IPS DF 4.7 (cell line): ENCODE measurements around the gene ASTN2.

ENCODE experiments used
- DNase-seq: peaks from one replicate; pipeline ENCODE4 v3.0.0-alpha.2; 2013; ENCODE audit warnings: low spot score; ENCODE audit errors: extremely low read depth

The ASTN2 gene

GRCh38 chr9:116409129-116409528 is 1005.7 kb downstream of the ASTN2 start:
- DNase-seq = no peak

- DNase-seq = no peak
Observed at GRCh38 chr9:116406469-116406868, 1008.4 kb downstream of the ASTN2 start.

- DNase-seq = no peak
Observed at GRCh38 chr9:116405321-116405720, 1009.5 kb downstream of the ASTN2 start.

GRCh38 chr9:116404228-116404627 is 1010.6 kb downstream of the ASTN2 start:
- no peak for DNase-seq

GRCh38 chr9:116403171-116403570 is 1011.7 kb downstream of the ASTN2 start:
- no peak for DNase-seq

GRCh38 chr9:116395699-116396037 is 1019.2 kb downstream of the ASTN2 start:
- no peak for DNase-seq

GRCh38 chr9:116394894-116395698 is 1019.8 kb downstream of the ASTN2 start:
- no peak for DNase-seq

GRCh38 chr9:116394070-116394469 is 1020.8 kb downstream of the ASTN2 start:
- no peak for DNase-seq

- DNase-seq = no peak
Observed at GRCh38 chr9:116393198-116393597, 1021.7 kb downstream of the ASTN2 start.

- DNase-seq = no peak
Observed at GRCh38 chr9:116391306-116391900, 1023.5 kb downstream of the ASTN2 start.

GRCh38 chr9:116390303-116391228 is 1024.3 kb downstream of the ASTN2 start:
- DNase-seq = no peak

- no peak for DNase-seq
Observed at GRCh38 chr9:116389541-116390302, 1025.1 kb downstream of the ASTN2 start.

- no peak for DNase-seq
Observed at GRCh38 chr9:116387934-116388698, 1026.7 kb downstream of the ASTN2 start.

- no peak for DNase-seq
Observed at GRCh38 chr9:116383936-116384335, 1030.9 kb downstream of the ASTN2 start.

- DNase-seq = no peak
Observed at GRCh38 chr9:116383133-116383532, 1031.7 kb downstream of the ASTN2 start.

- DNase-seq = no peak
Observed at GRCh38 chr9:116382053-116382452, 1032.8 kb downstream of the ASTN2 start.

- DNase-seq = no peak
Observed at GRCh38 chr9:116381350-116381749, 1033.5 kb downstream of the ASTN2 start.

GRCh38 chr9:116380496-116380995 is 1034.3 kb downstream of the ASTN2 start:
- no peak for DNase-seq

- no peak for DNase-seq
Observed at GRCh38 chr9:116379821-116380220, 1035.0 kb downstream of the ASTN2 start.

GRCh38 chr9:116378873-116379272 is 1036.0 kb downstream of the ASTN2 start:
- DNase-seq = no peak
